Liver (tissue), 9 donors: ENCODE results near the gene WIPF2. TPM values are rescaled to one million over a fixed set of nuclear protein-coding genes. Genes with fewer than 3 reads are reported as not detected.

Source experiments
- DNase-seq: peaks from one replicate; pipeline ENCODE4 v3.0.0-alpha.2; 2017; ENCODE audit warnings: low spot score
- H3K27ac ChIP-seq, 2 donors: one replicate each; pipeline ENCODE4 v1.7.0; 2013; ENCODE audit warnings: inconsistent platforms in 2 of 2, low read length in 2 of 2, control low read depth in 1 of 2, low read depth in 1 of 2, mild to moderate bottlenecking in 1 of 2
- H3K27me3 ChIP-seq, 4 donors: one replicate each; pipeline versions ENCODE4 v1.6.1 to v1.7.0; 2013; ENCODE audit warnings: low read length in 3 of 4, inconsistent platforms in 1 of 4, mild to moderate bottlenecking in 1 of 4, moderate library complexity in 1 of 4; ENCODE audit not compliant: control insufficient read depth in 4 of 4, insufficient read depth in 4 of 4
- H3K36me3 ChIP-seq, 4 donors: one replicate each; pipeline versions ENCODE4 v1.6.1 to v1.7.0; 2013; ENCODE audit warnings: low read length in 3 of 4, mild to moderate bottlenecking in 3 of 4, low read depth in 1 of 4, moderate library complexity in 1 of 4; ENCODE audit not compliant: control insufficient read depth in 4 of 4, insufficient read depth in 3 of 4
- H3K4me1 ChIP-seq, 4 donors: one replicate each; pipeline versions ENCODE4 v1.6.1 to v1.7.0; 2013; ENCODE audit warnings: low read length in 3 of 4, mild to moderate bottlenecking in 3 of 4, moderate library complexity in 1 of 4; ENCODE audit not compliant: control insufficient read depth in 4 of 4, insufficient read depth in 4 of 4
- H3K4me3 ChIP-seq, 3 donors: one replicate each; pipeline versions ENCODE4 v1.6.1 to v1.7.0; 2013; ENCODE audit warnings: low read length in 3 of 3, control low read depth in 1 of 3, low read depth in 1 of 3, mild to moderate bottlenecking in 1 of 3
- H3K9ac ChIP-seq, 2 donors: one replicate each; pipeline ENCODE4 v1.7.0; 2013; ENCODE audit warnings: low read length in 2 of 2, mild to moderate bottlenecking in 2 of 2, moderate library complexity in 2 of 2, control low read depth in 1 of 2, low read depth in 1 of 2
- H3K9me3 ChIP-seq, 4 donors: one replicate each; pipeline versions ENCODE4 v1.6.1 to v1.7.0; 2013; ENCODE audit warnings: low read length in 3 of 4; ENCODE audit not compliant: control insufficient read depth in 4 of 4
- ATF3 ChIP-seq: IDR thresholded peaks from 2 replicates; pipeline ENCODE4 v1.6.1; 2016; ENCODE audit warnings: antibody characterized with exemption
- CTCF ChIP-seq: fragments of 150-350 bp; IDR thresholded peaks from 2 replicates; pipeline ENCODE4 v1.5.1; 2017; ENCODE audit warnings: improper control_type of control experiment, low read depth, low read length; ENCODE audit not compliant: missing input control
- EGR1 ChIP-seq, 2 donors: IDR thresholded peaks; 2 replicates each; pipeline ENCODE4 v1.6.1; 2016 to 2018; ENCODE audit warnings: antibody characterized with exemption in 2 of 2, low read depth in 2 of 2
- FOXA1 ChIP-seq: IDR thresholded peaks from 2 replicates; pipeline ENCODE4 v1.6.1; 2016; ENCODE audit warnings: antibody characterized with exemption
- FOXA2 ChIP-seq: IDR thresholded peaks from 2 replicates; pipeline ENCODE4 v1.6.1; 2016; ENCODE audit warnings: antibody characterized with exemption
- HNF4A ChIP-seq, 2 donors: conservative IDR thresholded peaks; 2 replicates each; pipeline ENCODE4 v1.6.1; 2016; ENCODE audit warnings: antibody characterized with exemption in 2 of 2, mild to moderate bottlenecking in 2 of 2
- HNF4G ChIP-seq: IDR thresholded peaks from 2 replicates; pipeline ENCODE4 v1.6.1; 2016; ENCODE audit warnings: antibody characterized with exemption
- JUND ChIP-seq, 2 donors: IDR thresholded peaks; 2 replicates each; pipeline ENCODE4 v1.6.1; 2016; ENCODE audit warnings: antibody characterized with exemption in 2 of 2
- MAX ChIP-seq: IDR thresholded peaks from 2 replicates; pipeline ENCODE4 v1.6.1; 2016; ENCODE audit warnings: antibody characterized with exemption
- NR2F2 ChIP-seq: IDR thresholded peaks from 2 replicates; pipeline ENCODE4 v1.6.1; 2016; ENCODE audit warnings: antibody characterized with exemption
- RAD21 ChIP-seq, 2 donors: IDR thresholded peaks; 2 replicates each; pipeline ENCODE4 v1.6.1; 2016; ENCODE audit warnings: antibody characterized with exemption in 2 of 2, mild to moderate bottlenecking in 2 of 2
- REST ChIP-seq: IDR thresholded peaks from 2 replicates; pipeline ENCODE4 v1.6.1; 2016; ENCODE audit warnings: antibody characterized with exemption, mild to moderate bottlenecking
- RXRA ChIP-seq, 2 donors: IDR thresholded peaks; 2 replicates each; pipeline ENCODE4 v1.6.1; 2017 to 2018; ENCODE audit warnings: antibody characterized with exemption in 2 of 2, mild to moderate bottlenecking in 1 of 2
- SP1 ChIP-seq: IDR thresholded peaks from 2 replicates; pipeline ENCODE4 v1.6.1; 2018; ENCODE audit warnings: antibody characterized with exemption, mild to moderate bottlenecking
- TAF1 ChIP-seq: conservative IDR thresholded peaks from 2 replicates; pipeline ENCODE4 v1.6.1; 2016; ENCODE audit warnings: antibody characterized with exemption, mild to moderate bottlenecking
- YY1 ChIP-seq: IDR thresholded peaks from 2 replicates; pipeline ENCODE4 v1.6.1; 2016; ENCODE audit warnings: antibody characterized with exemption, mild to moderate bottlenecking
- ZBTB33 ChIP-seq: IDR thresholded peaks from 2 replicates; pipeline ENCODE4 v1.6.1; 2016; ENCODE audit warnings: antibody characterized with exemption
- WGBS: extraction: QIAGEN DNeasy Blood & Tissue Kit; methylation state at CpG from one replicate; pipeline ENCODE4 v1.1.7; 2013; 5-methylcytosine and 5-hydroxymethylcytosine counted together
- polyA plus RNA-seq, 2 donors: library from polyadenylated mRNA; stranded (reverse) in 1 of 2; unstranded in 1 of 2; fragments of 200-250 nt in 1 of 2; fragments of >200 nt in 1 of 2; fragmentation: Nextera tagmentation in 1 of 2; extraction: Ambion mirVana in 1 of 2; gene quantifications; one replicate each; pipeline versions ENCODE4 v1.2.1 to v1.2.3, GENCODE V29; 2013 to 2015
- total RNA-seq, 2 donors: library from RNA; depleted of rRNA; stranded (reverse); fragments of >200 nt; gene quantifications; one replicate each; pipeline ENCODE4 v1.2.3, GENCODE V29; 2014
- donor health status: healthy.
- donor health status: healthy.
- donor health status: healthy.
- donor health status: healthy.
- donor health status: healthy.

WIPF2 gene
- total and polyA plus RNA-seq, 4 donors = 4.4 to 5.6 (median 5.2) TPM

GRCh38 chr17:40170325-40170724 lies 48.8 kb upstream of the WIPF2 start:
- TF ChIP-seq YY1 (no peak), REST (no peak), SP1 (no peak), NR2F2 (no peak), ZBTB33 (no peak), HNF4A (conservative IDR thresholded peaks at IDR 0.05) (no peak), ATF3 (no peak), JUND (IDR thresholded peaks at IDR 0.05) (no peak), RXRA (IDR thresholded peaks at IDR 0.05) (no peak), TAF1 (no peak), HNF4G (no peak), FOXA2 (no peak)
- Histone ChIP-seq H3K27ac (no peak overlapping the region), H3K9me3 (no peaks in the 10 kb centered on the region), H3K4me3 (no peak overlapping the region), H3K27me3 (no peaks in the 10 kb centered on the region), H3K9ac (no peak overlapping the region), H3K4me1 (peaks cover 0 to 20% (median 13%) of the 10 kb centered on the region in 4 donors), H3K36me3 (peaks cover 8 to 45% (median 40%) of the 10 kb centered on the region in 4 donors)
- no peak for DNase-seq
- 95% methylated on average over 2 of the region's 2 CpGs for WGBS

GRCh38 chr17:40171750-40172149 lies 47.4 kb upstream of the WIPF2 start:
- H3K9me3 ChIP-seq = no peaks in the 10 kb centered on the region
- no peaks in the 10 kb centered on the region for H3K27me3 ChIP-seq
- whole genome bisulfite sequencing = 98% methylated on average over 1 of the region's 1 CpG
- peaks cover 8 to 37% (median 31%) of the 10 kb centered on the region in 4 donors for H3K36me3 ChIP-seq
- H3K4me1 ChIP-seq = peaks cover under 1 to 21% (median 15%) of the 10 kb centered on the region in 4 donors
- no peak for DNase-seq
- no peak overlapping the region for H3K9ac ChIP-seq
- H3K27ac ChIP-seq = no peak overlapping the region
- TF ChIP-seq CTCF (no peak), REST (no peak), RAD21 (IDR thresholded peaks at IDR 0.05) (no peak), EGR1 (IDR thresholded peaks at IDR 0.05; ENCODE audit: low read depth in 2 of 2) (no peak), HNF4A (conservative IDR thresholded peaks at IDR 0.05) (no peak), TAF1 (no peak), FOXA1 (no peak), MAX (no peak), SP1 (no peak), JUND (IDR thresholded peaks at IDR 0.05) (no peak)
- no peak overlapping the region for H3K4me3 ChIP-seq
